Measurements from ENCODE around the gene TTC12. TPM values are rescaled to one million over a fixed set of nuclear protein-coding genes. Genes with fewer than 3 reads are reported as not detected.
"Not testable (repeated sequence)": the region's sequence is repeated elsewhere in the genome, so short reads cannot be mapped to it uniquely, and the experiment has no call there.

The TTC12 gene
- total RNA-seq, 1 experiment from 2014 or later = 24.3 TPM

DNA sequence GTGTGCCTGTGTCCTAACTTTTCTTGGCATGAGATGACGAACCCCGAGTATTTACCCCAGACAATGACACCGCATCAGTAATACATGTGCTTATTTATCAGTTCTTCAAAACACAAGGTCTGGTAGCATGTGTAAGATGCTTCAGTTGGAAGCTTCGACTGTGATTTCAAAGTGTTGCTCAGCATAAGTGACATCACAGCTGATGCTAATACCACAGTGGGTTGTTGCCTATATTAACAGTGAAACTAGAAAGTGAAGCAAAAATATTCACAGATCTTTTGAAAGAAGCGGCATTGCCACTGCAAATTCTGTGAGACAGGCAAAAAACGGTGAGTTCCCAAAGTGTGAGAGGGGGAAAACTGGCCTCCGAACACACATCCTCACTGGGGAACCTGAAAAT, 18.4 kb upstream of the TTC12 start:
- Histone ChIP-seq H3K36me3 (ENCODE audit: control insufficient read depth, insufficient read depth, low read length) (no peaks in the 10 kb centered on the region), H3K4me1 (ENCODE audit: control insufficient read depth, insufficient read depth, low read length) (no peaks in the 10 kb centered on the region), H3K27me3 (ENCODE audit: control insufficient read depth, insufficient read depth, low read length) (no peaks in the 10 kb centered on the region; the same call in 1 of the 2 replicates), H3K9me3 (ENCODE audit: control insufficient read depth, insufficient read depth, low read depth, low read length) (no peaks in the 10 kb centered on the region), H3K4me3 (ENCODE audit: low read depth in 2 of 2, low read length in 2 of 2) (no peak overlapping the region), H3K27ac (ENCODE audit: low read length) (no peak overlapping the region)
- ATAC-seq = no peak
- no peak for DNase-seq (ENCODE audit: low read depth, low spot score)
- ChIA-PET POLR2A (interaction anchor here (0.6 kb wide), 1 partner anchor 333 kb away, joined by 5 read pairs; no protein-coding TSS in a partner anchor), CTCF (no interaction called here)
- intact Hi-C loops (cut with micrococcal nuclease; ENCODE audit: unreplicated experiment) (no loop called here), in situ Hi-C loops (cut with HindIII; ENCODE audit: low pct_unique_long_range_greater_than_20kb, low sequenced_read_pairs) (no loop called here)
- no TSS peak for BruUV-seq (replicated peaks)
- TF ChIP-seq POLR2AphosphoS5 (IDR thresholded peaks at IDR 0.05; ENCODE audit: low read depth, low read length) = no peak
- TF ChIP-seq SIN3A (IDR thresholded peaks at IDR 0.05; ENCODE audit: borderline replicate concordance, insufficient read depth, low read depth, low read length) = no peak
- TF ChIP-seq, protein P1, sequence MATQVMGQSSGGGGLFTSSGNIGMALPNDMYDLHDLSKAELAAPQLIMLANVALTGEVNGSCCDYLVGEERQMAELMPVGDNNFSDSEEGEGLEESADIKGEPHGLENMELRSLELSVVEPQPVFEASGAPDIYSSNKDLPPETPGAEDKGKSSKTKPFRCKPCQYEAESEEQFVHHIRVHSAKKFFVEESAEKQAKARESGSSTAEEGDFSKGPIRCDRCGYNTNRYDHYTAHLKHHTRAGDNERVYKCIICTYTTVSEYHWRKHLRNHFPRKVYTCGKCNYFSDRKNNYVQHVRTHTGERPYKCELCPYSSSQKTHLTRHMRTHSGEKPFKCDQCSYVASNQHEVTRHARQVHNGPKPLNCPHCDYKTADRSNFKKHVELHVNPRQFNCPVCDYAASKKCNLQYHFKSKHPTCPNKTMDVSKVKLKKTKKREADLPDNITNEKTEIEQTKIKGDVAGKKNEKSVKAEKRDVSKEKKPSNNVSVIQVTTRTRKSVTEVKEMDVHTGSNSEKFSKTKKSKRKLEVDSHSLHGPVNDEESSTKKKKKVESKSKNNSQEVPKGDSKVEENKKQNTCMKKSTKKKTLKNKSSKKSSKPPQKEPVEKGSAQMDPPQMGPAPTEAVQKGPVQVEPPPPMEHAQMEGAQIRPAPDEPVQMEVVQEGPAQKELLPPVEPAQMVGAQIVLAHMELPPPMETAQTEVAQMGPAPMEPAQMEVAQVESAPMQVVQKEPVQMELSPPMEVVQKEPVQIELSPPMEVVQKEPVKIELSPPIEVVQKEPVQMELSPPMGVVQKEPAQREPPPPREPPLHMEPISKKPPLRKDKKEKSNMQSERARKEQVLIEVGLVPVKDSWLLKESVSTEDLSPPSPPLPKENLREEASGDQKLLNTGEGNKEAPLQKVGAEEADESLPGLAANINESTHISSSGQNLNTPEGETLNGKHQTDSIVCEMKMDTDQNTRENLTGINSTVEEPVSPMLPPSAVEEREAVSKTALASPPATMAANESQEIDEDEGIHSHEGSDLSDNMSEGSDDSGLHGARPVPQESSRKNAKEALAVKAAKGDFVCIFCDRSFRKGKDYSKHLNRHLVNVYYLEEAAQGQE (IDR thresholded peaks at IDR 0.05; ENCODE audit: insufficient read depth in 1 of 2, low read depth in 2 of 2, low read length in 1 of 2) = no peak
- TF ChIP-seq, protein P2, sequence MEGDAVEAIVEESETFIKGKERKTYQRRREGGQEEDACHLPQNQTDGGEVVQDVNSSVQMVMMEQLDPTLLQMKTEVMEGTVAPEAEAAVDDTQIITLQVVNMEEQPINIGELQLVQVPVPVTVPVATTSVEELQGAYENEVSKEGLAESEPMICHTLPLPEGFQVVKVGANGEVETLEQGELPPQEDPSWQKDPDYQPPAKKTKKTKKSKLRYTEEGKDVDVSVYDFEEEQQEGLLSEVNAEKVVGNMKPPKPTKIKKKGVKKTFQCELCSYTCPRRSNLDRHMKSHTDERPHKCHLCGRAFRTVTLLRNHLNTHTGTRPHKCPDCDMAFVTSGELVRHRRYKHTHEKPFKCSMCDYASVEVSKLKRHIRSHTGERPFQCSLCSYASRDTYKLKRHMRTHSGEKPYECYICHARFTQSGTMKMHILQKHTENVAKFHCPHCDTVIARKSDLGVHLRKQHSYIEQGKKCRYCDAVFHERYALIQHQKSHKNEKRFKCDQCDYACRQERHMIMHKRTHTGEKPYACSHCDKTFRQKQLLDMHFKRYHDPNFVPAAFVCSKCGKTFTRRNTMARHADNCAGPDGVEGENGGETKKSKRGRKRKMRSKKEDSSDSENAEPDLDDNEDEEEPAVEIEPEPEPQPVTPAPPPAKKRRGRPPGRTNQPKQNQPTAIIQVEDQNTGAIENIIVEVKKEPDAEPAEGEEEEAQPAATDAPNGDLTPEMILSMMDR (IDR thresholded peaks at IDR 0.05) = no peak
- no peak for TF ChIP-seq TCF7L2 (IDR thresholded peaks at IDR 0.05; ENCODE audit: low read depth, low read length)

DNA sequence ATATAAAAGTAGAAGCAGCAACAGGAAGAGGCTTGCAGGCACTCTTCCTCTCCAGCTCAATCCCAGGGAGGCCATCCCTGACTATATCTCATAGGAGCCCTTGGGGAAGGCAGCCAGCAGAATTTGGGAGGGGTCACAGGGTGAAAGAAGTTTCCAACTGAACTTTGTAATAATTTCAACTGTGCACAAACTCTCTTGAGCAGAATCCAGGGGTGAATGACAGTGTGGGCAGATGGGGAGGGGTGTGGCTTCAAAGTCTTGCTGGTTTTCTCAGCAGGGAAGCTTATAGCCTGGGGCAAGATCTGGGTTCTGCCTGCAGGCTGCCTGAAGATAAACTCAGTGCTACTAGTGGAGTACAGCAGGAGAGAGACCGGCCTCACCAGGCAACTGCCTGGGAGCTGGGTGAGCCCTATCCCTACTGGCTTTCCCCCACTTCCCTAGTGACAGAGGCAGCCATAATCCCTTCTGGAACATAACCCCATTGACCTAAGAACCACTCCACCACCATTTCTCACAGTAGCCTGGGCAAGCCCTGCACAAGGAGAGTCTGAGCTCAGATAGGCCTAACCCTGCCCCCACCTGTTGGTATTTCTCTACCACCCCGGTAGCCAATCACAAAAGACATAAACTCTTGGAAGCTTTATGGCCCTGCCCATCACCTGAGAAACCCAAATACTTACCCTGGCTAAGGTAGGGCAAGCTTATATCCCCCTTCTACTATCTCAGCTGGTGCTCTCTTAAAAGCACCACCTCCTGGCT, 17.8 kb upstream of the TTC12 start:
- ChIA-PET POLR2A (no interaction called here), CTCF (interaction anchor here (1.0 kb wide), 1 partner anchor 709 kb away, joined by 4 read pairs; no protein-coding TSS in a partner anchor)
- DNase-seq (ENCODE audit: low read depth, low spot score) (no peak), ATAC-seq (no peak)
- TF ChIP-seq TCF7L2 (IDR thresholded peaks at IDR 0.05; ENCODE audit: low read depth, low read length) = no peak
- TF ChIP-seq SIN3A (IDR thresholded peaks at IDR 0.05; ENCODE audit: borderline replicate concordance, insufficient read depth, low read depth, low read length) = no peak
- TF ChIP-seq, protein P2 (IDR thresholded peaks at IDR 0.05) = no peak
- TF ChIP-seq, protein P1 (IDR thresholded peaks at IDR 0.05; ENCODE audit: insufficient read depth in 1 of 2, low read depth in 2 of 2, low read length in 1 of 2) = no peak
- TF ChIP-seq POLR2AphosphoS5 (IDR thresholded peaks at IDR 0.05; ENCODE audit: low read depth, low read length) = no peak
- Histone ChIP-seq H3K36me3 (ENCODE audit: control insufficient read depth, insufficient read depth, low read length) (no peaks in the 10 kb centered on the region), H3K27ac (ENCODE audit: low read length) (no peak overlapping the region), H3K9me3 (ENCODE audit: control insufficient read depth, insufficient read depth, low read depth, low read length) (no peaks in the 10 kb centered on the region), H3K4me1 (ENCODE audit: control insufficient read depth, insufficient read depth, low read length) (no peaks in the 10 kb centered on the region), H3K4me3 (ENCODE audit: low read depth in 2 of 2, low read length in 2 of 2) (no peak overlapping the region), H3K27me3 (ENCODE audit: control insufficient read depth, insufficient read depth, low read length) (no peaks in the 10 kb centered on the region; the same call in 1 of the 2 replicates)
- intact Hi-C loops (cut with micrococcal nuclease; ENCODE audit: unreplicated experiment) = no loop called here
- in situ Hi-C loops (cut with HindIII; ENCODE audit: low pct_unique_long_range_greater_than_20kb, low sequenced_read_pairs) = no loop called here
- BruUV-seq (replicated peaks) = no TSS peak

DNA sequence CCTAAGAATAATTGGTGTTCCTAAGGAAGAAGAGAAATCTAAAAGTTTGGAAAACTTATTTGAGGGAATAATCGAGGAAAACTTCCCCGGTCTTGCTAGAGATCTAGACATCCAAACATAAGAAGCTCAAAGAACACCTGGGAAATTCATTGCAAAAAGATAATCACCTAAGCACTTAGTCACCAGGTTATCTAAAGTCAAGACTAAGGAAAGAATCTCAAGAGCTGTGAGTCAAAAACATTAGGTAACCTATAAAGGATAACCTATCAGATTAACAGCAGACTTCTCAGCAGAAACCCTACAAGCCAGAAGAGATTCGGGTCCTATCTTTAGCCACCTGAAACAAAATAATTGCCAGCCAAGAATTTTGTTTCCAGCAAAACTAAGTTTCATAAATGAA, 15.9 kb upstream of the TTC12 start:
- H3K36me3 ChIP-seq (ENCODE audit: control insufficient read depth, insufficient read depth, low read length); BruUV-seq (replicated peaks); H3K9me3 ChIP-seq (ENCODE audit: control insufficient read depth, insufficient read depth, low read depth, low read length); ATAC-seq; intact Hi-C loops (cut with micrococcal nuclease; ENCODE audit: unreplicated experiment); H3K27ac ChIP-seq (ENCODE audit: low read length); H3K4me1 ChIP-seq (ENCODE audit: control insufficient read depth, insufficient read depth, low read length); in situ Hi-C loops (cut with HindIII; ENCODE audit: low pct_unique_long_range_greater_than_20kb, low sequenced_read_pairs); H3K27me3 ChIP-seq (ENCODE audit: control insufficient read depth, insufficient read depth, low read length); H3K4me3 ChIP-seq (ENCODE audit: low read depth in 2 of 2, low read length in 2 of 2); DNase-seq (ENCODE audit: low read depth, low spot score); POLR2A ChIA-PET: not testable (repeated sequence)
- CTCF ChIA-PET = interaction anchor here (0.6 kb wide), 2 partner anchors 44 to 106 kb away, joined by 5 read pairs; no protein-coding TSS in a partner anchor
